Ascending aorta (tissue), 2 donors: ENCODE results near the gene CFAP58. TPM values are rescaled to one million over a fixed set of nuclear protein-coding genes. Genes with fewer than 3 reads are reported as not detected.

Source experiments
- DNase-seq, 2 donors: peaks; one replicate each; pipeline ENCODE4 v3.0.0-alpha.2; 2019; ENCODE audit warnings: low spot score in 2 of 2
- H3K27ac ChIP-seq, 2 donors: fragments of 200-600 bp; sonication (generic); one replicate each; pipeline ENCODE4 v1.5.1; 2016 to 2017; ENCODE audit warnings: mild to moderate bottlenecking in 1 of 2
- H3K27me3 ChIP-seq: fragments of 200-600 bp; sonication (generic); one replicate; pipeline ENCODE4 v1.5.1; 2017
- H3K36me3 ChIP-seq, 2 donors: fragments of 200-600 bp; sonication (generic); one replicate each; pipeline ENCODE4 v1.5.1; 2016
- H3K4me1 ChIP-seq, 2 donors: fragments of 200-600 bp; sonication (generic); one replicate each; pipeline ENCODE4 v1.5.1; 2016 to 2017; ENCODE audit warnings: mild to moderate bottlenecking in 1 of 2
- H3K4me3 ChIP-seq, 2 donors: fragments of 200-600 bp; sonication (generic); one replicate each; pipeline ENCODE4 v1.5.1; 2016 to 2017; ENCODE audit warnings: mild to moderate bottlenecking in 1 of 2
- H3K9me3 ChIP-seq, 2 donors: fragments of 200-600 bp; sonication (generic); one replicate each; pipeline ENCODE4 v1.5.1; 2016
- intact Hi-C: fragments of 100-400 bp; cut with DNase I; formaldehyde crosslinking; loops from one replicate; pipeline ENCODE4 v1.15.1; 2023
- total RNA-seq: library from RNA; depleted of rRNA; stranded (reverse); fragments of >200 nt; gene quantifications from one replicate; pipeline ENCODE4 v1.1.0, GENCODE V29; 2016
- TF ChIP-seq, protein P1 (sequence below), 3 experiments: fragments of 200-600 bp in 2 of 3; fragments of 450-650 bp in 1 of 3; sonication (generic) in 2 of 3; IDR thresholded peaks; one replicate each; pipeline ENCODE4 v1.5.1; 2016 to 2019; ENCODE audit warnings: antibody characterized with exemption in 3 of 3, mild to moderate bottlenecking in 1 of 3, moderate library complexity in 1 of 3

Gene CFAP58
- total RNA-seq, 1 donor from 2014 or later: not detected

- H3K4me3 ChIP-seq: peak overlapping the region; percentile 7 to 46
- peaks cover 0 to 3% of the 10 kb centered on the region in 2 donors for H3K36me3 ChIP-seq
- TF ChIP-seq, protein P1, sequence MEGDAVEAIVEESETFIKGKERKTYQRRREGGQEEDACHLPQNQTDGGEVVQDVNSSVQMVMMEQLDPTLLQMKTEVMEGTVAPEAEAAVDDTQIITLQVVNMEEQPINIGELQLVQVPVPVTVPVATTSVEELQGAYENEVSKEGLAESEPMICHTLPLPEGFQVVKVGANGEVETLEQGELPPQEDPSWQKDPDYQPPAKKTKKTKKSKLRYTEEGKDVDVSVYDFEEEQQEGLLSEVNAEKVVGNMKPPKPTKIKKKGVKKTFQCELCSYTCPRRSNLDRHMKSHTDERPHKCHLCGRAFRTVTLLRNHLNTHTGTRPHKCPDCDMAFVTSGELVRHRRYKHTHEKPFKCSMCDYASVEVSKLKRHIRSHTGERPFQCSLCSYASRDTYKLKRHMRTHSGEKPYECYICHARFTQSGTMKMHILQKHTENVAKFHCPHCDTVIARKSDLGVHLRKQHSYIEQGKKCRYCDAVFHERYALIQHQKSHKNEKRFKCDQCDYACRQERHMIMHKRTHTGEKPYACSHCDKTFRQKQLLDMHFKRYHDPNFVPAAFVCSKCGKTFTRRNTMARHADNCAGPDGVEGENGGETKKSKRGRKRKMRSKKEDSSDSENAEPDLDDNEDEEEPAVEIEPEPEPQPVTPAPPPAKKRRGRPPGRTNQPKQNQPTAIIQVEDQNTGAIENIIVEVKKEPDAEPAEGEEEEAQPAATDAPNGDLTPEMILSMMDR (IDR thresholded peaks at IDR 0.05): no peak
- no peak for DNase-seq
- peaks cover 43 to 88% of the 10 kb centered on the region in 2 donors for H3K4me1 ChIP-seq
- intact Hi-C loops: no loop called here
- H3K27me3 ChIP-seq: no peaks in the 10 kb centered on the region
- no peaks in the 10 kb centered on the region for H3K9me3 ChIP-seq
- H3K27ac ChIP-seq: peak overlapping the region; percentile 74 to 86
These were observed 25.1 kb upstream of the CFAP58 start for GRCh38 chr10:104328646-104328895.

DNA sequence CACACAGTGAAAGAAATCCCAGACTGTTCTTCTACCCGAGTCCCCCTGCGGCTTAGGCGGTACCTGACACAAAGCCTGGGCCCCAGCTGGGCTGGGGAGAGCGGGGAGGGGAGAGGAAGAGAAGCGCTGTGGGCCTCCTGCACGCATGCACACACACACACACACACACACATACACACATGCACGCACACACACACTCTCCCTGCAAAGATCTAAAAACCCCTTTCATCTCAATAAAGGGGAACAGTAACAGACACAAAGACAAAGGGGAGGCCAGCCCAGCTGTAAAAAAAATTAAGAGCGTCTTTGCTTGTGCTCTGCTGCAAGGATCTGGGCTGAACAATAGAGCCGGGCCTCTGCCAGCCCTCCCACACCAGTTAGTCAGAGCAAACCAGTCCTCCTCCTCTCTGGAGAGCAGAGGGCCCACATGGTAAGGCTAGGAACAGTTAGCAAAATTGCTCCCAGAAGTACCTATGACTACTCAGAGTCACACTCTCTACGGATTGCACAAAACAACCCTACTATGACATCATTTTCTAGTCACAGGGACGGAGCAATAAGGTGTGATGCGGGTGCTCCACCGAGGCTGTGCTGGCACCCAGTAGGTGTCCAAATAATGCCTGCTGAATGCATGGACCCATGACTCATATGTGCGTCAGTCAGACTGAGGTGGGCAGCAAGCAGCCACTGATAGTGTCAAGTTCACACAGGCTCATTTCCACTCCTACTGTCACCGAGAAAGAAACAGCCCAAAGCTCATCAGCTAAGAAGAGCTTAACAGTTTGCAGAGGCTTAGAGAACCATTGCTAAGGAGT lies 24.5 kb upstream of the CFAP58 start:
- Histone ChIP-seq H3K27ac (peak overlapping the region; percentile 74 to 86), H3K36me3 (peaks cover 0 to 3% of the 10 kb centered on the region in 2 donors), H3K9me3 (no peaks in the 10 kb centered on the region), H3K4me1 (peaks cover 43 to 88% of the 10 kb centered on the region in 2 donors), H3K4me3 (peak overlapping the region; percentile 7 to 46), H3K27me3 (no peaks in the 10 kb centered on the region)
- peak; percentile 68 to 92 for DNase-seq
- intact Hi-C loops: loop anchor here (1.0 kb wide), 1 partner anchor 18 kb away; no protein-coding TSS in a partner anchor
- TF ChIP-seq, protein P1 (IDR thresholded peaks at IDR 0.05): no peak

GRCh38 chr10:104329735-104330134 lies 23.9 kb upstream of the CFAP58 start:
- H3K27me3 ChIP-seq: no peaks in the 10 kb centered on the region
- H3K4me1 ChIP-seq: peaks cover 43 to 90% of the 10 kb centered on the region in 2 donors
- H3K27ac ChIP-seq: peak overlapping the region; percentile 74 to 86
- DNase-seq: peak in 1 of 2 donors; percentile 77
- TF ChIP-seq, protein P1 (IDR thresholded peaks at IDR 0.05): no peak
- H3K36me3 ChIP-seq: peaks cover 2 to 4% of the 10 kb centered on the region in 2 donors
- peak overlapping the region in 1 of 2 donors; percentile 46 for H3K4me3 ChIP-seq
- H3K9me3 ChIP-seq: no peaks in the 10 kb centered on the region
- intact Hi-C loops: loop anchor here (1.0 kb wide), 2 partner anchors 10 to 18 kb away; no protein-coding TSS in a partner anchor

- Histone ChIP-seq H3K4me3 (peak overlapping the region; percentile 27 to 46), H3K27me3 (no peaks in the 10 kb centered on the region), H3K9me3 (no peaks in the 10 kb centered on the region), H3K36me3 (peaks cover 0 to 6% of the 10 kb centered on the region in 2 donors), H3K27ac (peak overlapping the region; percentile 74 to 86), H3K4me1 (peaks cover 45 to 94% of the 10 kb centered on the region in 2 donors)
- intact Hi-C loops: loop anchor here (1.0 kb wide), 1 partner anchor 9 kb away; no protein-coding TSS in a partner anchor
- TF ChIP-seq, protein P1 (IDR thresholded peaks at IDR 0.05): no peak
- peak in 1 of 2 donors; percentile 84 for DNase-seq
These were observed 23.2 kb upstream of the CFAP58 start for GRCh38 chr10:104330168-104331110.

DNA sequence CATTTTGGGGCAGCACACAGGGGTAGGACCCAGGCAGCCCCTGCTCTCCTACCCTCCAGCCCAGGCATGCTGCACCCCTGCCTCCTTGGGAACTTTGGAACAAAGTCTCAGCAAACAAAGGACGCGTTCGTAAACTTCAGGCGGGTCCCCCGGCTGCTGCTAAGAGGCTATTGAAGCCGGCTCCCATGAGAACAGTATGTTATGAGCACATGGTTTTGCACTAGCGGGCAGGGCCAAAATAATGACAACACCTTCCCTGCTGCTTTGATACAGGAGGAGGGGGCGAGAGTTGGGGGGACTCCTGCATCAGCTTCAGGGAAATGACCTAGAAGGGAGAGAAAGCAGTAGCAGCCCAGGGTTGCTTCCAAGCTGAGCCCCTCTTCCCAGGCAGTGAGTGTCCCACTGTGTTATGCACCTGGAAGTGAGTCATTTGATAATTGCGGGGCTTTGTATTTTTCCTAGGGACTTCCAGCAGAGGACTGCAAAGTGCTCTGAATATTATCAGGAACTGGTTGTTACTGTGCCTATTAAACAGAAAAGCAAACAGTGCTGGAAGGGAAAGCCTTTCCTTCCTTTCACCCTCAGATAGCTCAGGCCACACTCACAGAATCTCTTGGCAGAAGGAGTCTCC lies 22.3 kb upstream of the CFAP58 start:
- Histone ChIP-seq H3K4me3 (peak overlapping the region; percentile 27 to 46), H3K4me1 (peaks cover 43 to 94% of the 10 kb centered on the region in 2 donors)
- intact Hi-C loops: no loop called here

More for the DNA sequence above, 22.3 kb upstream of the CFAP58 start:
- H3K27me3 ChIP-seq: no peaks in the 10 kb centered on the region
- no peaks in the 10 kb centered on the region for H3K9me3 ChIP-seq
- TF ChIP-seq, protein P1 (IDR thresholded peaks at IDR 0.05): no peak
- peaks cover 0 to 6% of the 10 kb centered on the region in 2 donors for H3K36me3 ChIP-seq
- peak overlapping the region; percentile 74 to 86 for H3K27ac ChIP-seq
- DNase-seq: peak; percentile 7 to 67
